WERI-Rb-1 (cell line): ENCODE data around the gene SUSD6.

Experiments used
- DNase-seq: peaks from one replicate; pipeline ENCODE4 v3.0.0-alpha.2; 2020
- H3K27ac ChIP-seq: fragments of 250-450 bp; sonication (Bioruptor Pico); 2 replicates; pipeline ENCODE4 v1.5.1; 2020; ENCODE audit warnings: mild to moderate bottlenecking, moderate library complexity
- H3K27me3 ChIP-seq: fragments of 250-450 bp; sonication (Bioruptor Pico); 2 replicates; pipeline ENCODE4 v1.5.1; 2021; ENCODE audit warnings: mild to moderate bottlenecking, low read depth, moderate library complexity; ENCODE audit not compliant: insufficient read depth, severe bottlenecking
- H3K36me3 ChIP-seq: fragments of 250-450 bp; sonication (Bioruptor Pico); 2 replicates; pipeline ENCODE4 v1.5.1; 2020; ENCODE audit warnings: mild to moderate bottlenecking, moderate library complexity
- H3K4me3 ChIP-seq: 2 replicates; pipeline ENCODE4 v1.5.1; 2011; ENCODE audit warnings: low read depth, mild to moderate bottlenecking, control low read depth, low read length
- H3K9me3 ChIP-seq: fragments of 250-450 bp; sonication (Bioruptor Pico); 2 replicates; pipeline ENCODE4 v1.5.1; 2021; ENCODE audit warnings: mild to moderate bottlenecking, moderate library complexity; ENCODE audit not compliant: severe bottlenecking
- CTCF ChIP-seq: IDR thresholded peaks from 2 replicates; pipeline ENCODE4 v1.5.1; 2011; ENCODE audit warnings: low read depth, mild to moderate bottlenecking, control low read depth, inconsistent platforms, low read length

The SUSD6 gene

GRCh38 chr14:69667938-69668335 is 56.5 kb downstream of the SUSD6 start:
- Histone ChIP-seq H3K27me3 (no peaks in the 10 kb centered on the region), H3K36me3 (peaks cover 25% of the 10 kb centered on the region), H3K27ac (no peak overlapping the region), H3K4me3 (no peak overlapping the region), H3K9me3 (no peaks in the 10 kb centered on the region)
- no peak for TF ChIP-seq CTCF
- DNase-seq, result no peak

GRCh38 chr14:69669375-69669774 is 58.0 kb downstream of the SUSD6 start:
- no peak overlapping the region for H3K27ac ChIP-seq
- no peaks in the 10 kb centered on the region for H3K9me3 ChIP-seq
- H3K4me3 ChIP-seq, result no peak overlapping the region
- no peak for DNase-seq
- no peak for TF ChIP-seq CTCF
- peaks cover 20% of the 10 kb centered on the region for H3K36me3 ChIP-seq
- no peaks in the 10 kb centered on the region for H3K27me3 ChIP-seq

- H3K9me3 ChIP-seq, result no peaks in the 10 kb centered on the region
- TF ChIP-seq CTCF, result no peak
- H3K4me3 ChIP-seq, result no peak overlapping the region
- H3K27ac ChIP-seq, result no peak overlapping the region
- peaks cover 21% of the 10 kb centered on the region for H3K36me3 ChIP-seq
- DNase-seq, result no peak
- no peaks in the 10 kb centered on the region for H3K27me3 ChIP-seq
These were observed 58.7 kb downstream of the SUSD6 start for GRCh38 chr14:69670093-69670492.

GRCh38 chr14:69671365-69672030 is 60.1 kb downstream of the SUSD6 start:
- Histone ChIP-seq H3K27me3 (no peaks in the 10 kb centered on the region), H3K36me3 (peaks cover 30% of the 10 kb centered on the region), H3K4me3 (no peak overlapping the region), H3K9me3 (no peaks in the 10 kb centered on the region), H3K27ac (peak overlapping the region; percentile 51)
- TF ChIP-seq CTCF, result no peak
- DNase-seq, result peak; percentile 29

- no peak for DNase-seq
- H3K9me3 ChIP-seq, result no peaks in the 10 kb centered on the region
These were observed 61.0 kb downstream of the SUSD6 start for GRCh38 chr14:69672356-69672755.

More at GRCh38 chr14:69672356-69672755, 61.0 kb downstream of the SUSD6 start:
- TF ChIP-seq CTCF, result no peak
- H3K4me3 ChIP-seq, result no peak overlapping the region
- no peaks in the 10 kb centered on the region for H3K27me3 ChIP-seq
- H3K27ac ChIP-seq, result peak overlapping the region; percentile 51
- H3K36me3 ChIP-seq, result peaks cover 34% of the 10 kb centered on the region
